Transverse colon (tissue), 4 donors: ENCODE results near the gene CCDC110.

Source experiments
- EP300 ChIP-seq: sonication (generic); formaldehyde crosslinking; IDR thresholded peaks from one replicate; pipeline ENCODE4 v1.6.1; 2017; ENCODE audit warnings: antibody characterized with exemption, low read depth
- POLR2A ChIP-seq: fragments of 450-650 bp; IDR thresholded peaks from one replicate; pipeline ENCODE4 v1.6.1; 2016; ENCODE audit warnings: antibody characterized with exemption, mild to moderate bottlenecking, moderate library complexity
- POLR2AphosphoS5 ChIP-seq, 3 donors: sonication (generic); formaldehyde crosslinking; IDR thresholded peaks; one replicate each; pipeline ENCODE4 v1.6.1; 2016; ENCODE audit warnings: antibody characterized with exemption in 3 of 3
- TF ChIP-seq, protein P1 (sequence below), 5 experiments: fragments of 200-600 bp in 3 of 5; fragments of 450-650 bp in 2 of 5; sonication (generic) in 3 of 5; IDR thresholded peaks; 1 replicate in 2 of 5; 2 replicates in 3 of 5; pipeline ENCODE4 v1.5.1; 2016 to 2017; ENCODE audit warnings: antibody characterized with exemption in 5 of 5, inconsistent platforms in 3 of 5, mild to moderate bottlenecking in 2 of 5, moderate library complexity in 1 of 5

DNA sequence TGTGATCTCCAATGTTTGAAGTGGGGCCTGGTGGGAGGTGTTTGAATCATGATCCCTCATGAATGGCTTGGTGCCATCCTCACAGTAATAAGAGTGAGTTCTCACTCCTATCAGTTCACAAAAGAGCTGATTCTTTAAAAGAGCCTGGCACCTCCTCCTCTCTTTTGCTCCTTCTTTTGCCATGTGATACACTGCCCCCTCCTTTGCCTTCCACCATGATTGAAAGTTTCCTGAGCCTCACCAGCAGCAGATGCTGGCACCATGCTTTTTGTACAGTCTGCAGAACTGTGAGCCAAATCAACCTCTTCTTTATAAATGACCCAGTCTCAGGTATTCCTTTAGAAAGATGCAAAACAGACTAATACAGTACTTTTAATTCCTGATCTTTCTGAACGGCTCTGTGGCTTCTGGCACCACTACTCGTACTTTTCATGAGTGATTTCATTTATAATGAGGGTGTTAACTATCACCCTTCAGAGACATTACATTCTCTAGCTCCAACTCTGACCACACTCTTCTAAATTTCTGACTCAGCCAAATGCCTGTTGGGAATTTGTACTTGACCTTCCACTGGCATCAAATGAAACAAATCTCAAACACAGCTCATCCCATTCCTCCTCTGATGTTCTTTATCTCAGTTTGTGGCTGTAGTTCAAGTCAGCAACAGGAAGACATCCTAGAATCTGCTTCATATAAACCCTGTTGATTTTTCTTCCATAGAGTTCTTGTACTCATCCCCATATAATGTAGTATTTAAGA lies 50.0 kb downstream of the CCDC110 start:
- no peak for TF ChIP-seq POLR2AphosphoS5 (IDR thresholded peaks at IDR 0.05)
- TF ChIP-seq, protein P1, sequence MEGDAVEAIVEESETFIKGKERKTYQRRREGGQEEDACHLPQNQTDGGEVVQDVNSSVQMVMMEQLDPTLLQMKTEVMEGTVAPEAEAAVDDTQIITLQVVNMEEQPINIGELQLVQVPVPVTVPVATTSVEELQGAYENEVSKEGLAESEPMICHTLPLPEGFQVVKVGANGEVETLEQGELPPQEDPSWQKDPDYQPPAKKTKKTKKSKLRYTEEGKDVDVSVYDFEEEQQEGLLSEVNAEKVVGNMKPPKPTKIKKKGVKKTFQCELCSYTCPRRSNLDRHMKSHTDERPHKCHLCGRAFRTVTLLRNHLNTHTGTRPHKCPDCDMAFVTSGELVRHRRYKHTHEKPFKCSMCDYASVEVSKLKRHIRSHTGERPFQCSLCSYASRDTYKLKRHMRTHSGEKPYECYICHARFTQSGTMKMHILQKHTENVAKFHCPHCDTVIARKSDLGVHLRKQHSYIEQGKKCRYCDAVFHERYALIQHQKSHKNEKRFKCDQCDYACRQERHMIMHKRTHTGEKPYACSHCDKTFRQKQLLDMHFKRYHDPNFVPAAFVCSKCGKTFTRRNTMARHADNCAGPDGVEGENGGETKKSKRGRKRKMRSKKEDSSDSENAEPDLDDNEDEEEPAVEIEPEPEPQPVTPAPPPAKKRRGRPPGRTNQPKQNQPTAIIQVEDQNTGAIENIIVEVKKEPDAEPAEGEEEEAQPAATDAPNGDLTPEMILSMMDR (IDR thresholded peaks at IDR 0.05), result no peak
- TF ChIP-seq POLR2A, result no peak
- no peak for TF ChIP-seq EP300
